Activated T-cell treated with anti-CD3 and anti-CD28 coated beads for 4 hours (primary cell): Measurements from ENCODE around the gene SMYD3.

Experiments used
- DNase-seq: peaks from one replicate; pipeline ENCODE4 v3.0.0-alpha.2; 2020

Gene SMYD3

DNA sequence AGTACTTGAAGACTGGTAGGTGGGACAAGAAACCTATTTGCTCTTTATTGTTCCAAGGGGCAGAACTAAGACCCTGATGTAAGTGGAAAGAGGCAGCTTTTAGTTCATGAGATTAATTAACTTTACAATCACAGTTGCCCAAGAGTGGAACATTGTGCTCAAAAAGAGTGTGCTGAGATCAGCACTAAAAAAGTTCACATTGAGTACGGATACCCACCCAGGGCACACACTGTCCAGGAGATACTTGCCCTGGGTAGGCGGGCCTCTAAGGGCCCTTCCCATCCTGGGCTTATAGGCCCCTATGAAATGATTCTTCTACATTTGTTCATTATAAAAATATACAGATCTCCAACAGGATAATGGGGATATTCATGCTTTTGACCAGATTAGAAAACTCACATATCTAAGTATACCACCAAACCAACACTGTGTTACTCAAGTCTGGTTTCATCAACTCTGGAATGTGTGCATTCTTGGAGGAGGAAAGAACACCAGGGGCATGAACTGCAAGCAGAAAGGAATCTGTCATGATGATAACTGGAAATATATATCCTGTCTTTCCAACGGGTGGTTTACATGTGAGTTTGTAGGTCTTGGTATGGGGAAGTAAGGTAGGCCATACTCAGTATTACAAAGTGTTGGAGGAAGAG is 626.2 kb downstream of the SMYD3 start:
- no peak for DNase-seq

DNA sequence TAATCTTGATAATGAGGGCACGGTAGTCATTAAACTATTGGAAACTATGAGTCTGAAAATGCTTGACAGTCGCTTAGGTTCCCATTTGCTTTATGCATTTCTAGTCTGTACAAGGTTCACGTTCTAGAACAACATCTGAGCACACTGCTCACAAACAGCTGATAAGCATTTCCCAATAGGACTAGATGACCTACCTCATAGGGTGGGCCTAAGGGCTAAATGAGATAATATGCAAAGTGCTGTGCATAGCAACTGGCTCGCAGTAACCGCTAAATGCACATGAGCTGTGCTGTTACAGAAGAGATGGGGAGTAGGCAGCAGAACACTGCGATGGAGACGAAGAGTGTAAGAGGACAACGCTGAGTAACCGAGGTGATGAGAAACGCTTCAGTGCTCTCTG is 628.0 kb downstream of the SMYD3 start:
- DNase-seq: no peak

GRCh38 chr1:245878585-245878984 is 628.5 kb downstream of the SMYD3 start:
- DNase-seq: no peak

GRCh38 chr1:245877976-245878375 is 629.1 kb downstream of the SMYD3 start:
- DNase-seq: no peak

DNA sequence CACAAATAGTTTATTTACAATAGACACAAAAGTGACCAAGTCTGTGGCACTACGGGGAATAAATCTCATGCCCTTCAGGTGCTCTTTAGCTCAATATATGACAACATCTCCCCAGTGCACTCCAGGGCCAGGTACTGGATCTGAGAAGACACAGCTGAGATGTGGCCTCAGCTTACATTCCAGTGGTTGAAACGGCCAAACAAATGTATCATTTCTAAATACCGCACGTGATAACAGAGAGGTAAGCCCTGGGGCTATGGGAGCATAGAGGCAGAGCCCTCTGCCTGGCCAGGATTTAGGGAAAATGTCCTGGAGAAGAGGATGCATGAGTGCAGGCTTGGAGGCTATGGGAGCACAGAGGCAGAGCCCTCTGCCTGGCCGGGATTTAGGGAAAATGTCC is 630.5 kb downstream of the SMYD3 start:
- DNase-seq: no peak

DNA sequence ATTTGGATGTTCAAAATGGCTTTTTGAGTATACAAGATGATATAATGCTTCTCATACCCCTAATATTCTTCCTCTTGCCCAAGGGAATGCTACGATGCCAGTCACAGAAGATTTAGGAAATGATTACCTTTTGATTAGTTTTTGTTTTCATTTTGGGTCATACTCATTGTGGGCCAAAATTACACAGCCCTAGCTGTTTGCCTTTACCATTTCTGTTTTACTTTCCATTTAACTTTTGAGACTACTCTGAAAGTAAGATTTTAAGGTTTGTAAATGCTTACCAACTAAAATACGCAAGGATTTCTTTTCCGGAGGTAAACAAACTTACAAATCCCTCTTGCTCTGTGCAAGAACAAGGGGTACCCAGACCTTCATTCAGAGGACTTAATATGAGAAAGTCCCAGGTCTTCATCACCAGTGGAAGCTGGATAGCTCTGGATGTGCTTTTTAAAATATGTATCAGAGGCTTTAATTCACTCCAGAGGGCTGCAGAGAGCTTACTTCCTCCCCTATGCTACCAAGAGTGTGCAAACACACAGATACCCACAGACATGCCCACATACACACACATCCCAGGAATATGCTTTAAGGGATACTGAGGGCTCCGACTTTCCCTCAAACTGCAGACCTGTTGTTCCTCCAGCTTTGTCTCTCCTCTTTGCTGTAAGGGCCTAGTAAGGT is 631.4 kb downstream of the SMYD3 start:
- DNase-seq: no peak

DNA sequence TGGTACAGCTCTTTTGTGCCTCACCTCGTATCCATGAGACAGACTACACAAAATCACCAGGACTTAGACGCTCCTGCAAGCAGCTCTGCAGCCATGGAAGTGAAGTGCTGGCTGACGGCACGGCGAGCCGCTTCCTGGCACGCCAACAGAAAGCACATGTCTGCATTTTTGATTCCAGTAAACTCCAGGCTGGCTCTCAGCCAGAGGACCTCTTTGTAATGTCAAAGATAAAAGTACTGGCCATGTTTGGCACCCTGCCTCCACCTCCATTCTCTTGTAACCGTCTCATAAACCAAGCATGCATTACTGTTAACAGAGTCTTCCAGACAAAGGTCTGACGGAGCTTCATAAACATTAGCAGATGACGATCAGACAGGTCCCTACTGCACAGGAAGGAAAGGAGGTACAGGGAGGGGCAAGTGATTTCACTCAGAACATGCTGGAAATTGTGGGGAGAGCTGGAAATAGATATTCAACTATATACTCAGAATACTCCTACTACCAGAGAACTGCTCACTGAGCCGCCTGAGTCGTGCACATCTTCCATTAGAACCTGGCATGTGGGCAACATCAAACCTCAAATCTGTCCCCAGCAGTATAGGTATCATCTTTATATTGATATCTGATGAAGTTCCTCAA is 632.0 kb downstream of the SMYD3 start:
- DNase-seq: no peak

GRCh38 chr1:245873883-245874671 is 633.0 kb downstream of the SMYD3 start:
- no peak for DNase-seq

GRCh38 chr1:245873068-245873467 is 634.0 kb downstream of the SMYD3 start:
- no peak for DNase-seq

- DNase-seq: no peak
Measured at GRCh38 chr1:245872475-245872874, 634.6 kb downstream of the SMYD3 start.

- DNase-seq: no peak
Measured at GRCh38 chr1:245871915-245872314, 635.2 kb downstream of the SMYD3 start.

DNA sequence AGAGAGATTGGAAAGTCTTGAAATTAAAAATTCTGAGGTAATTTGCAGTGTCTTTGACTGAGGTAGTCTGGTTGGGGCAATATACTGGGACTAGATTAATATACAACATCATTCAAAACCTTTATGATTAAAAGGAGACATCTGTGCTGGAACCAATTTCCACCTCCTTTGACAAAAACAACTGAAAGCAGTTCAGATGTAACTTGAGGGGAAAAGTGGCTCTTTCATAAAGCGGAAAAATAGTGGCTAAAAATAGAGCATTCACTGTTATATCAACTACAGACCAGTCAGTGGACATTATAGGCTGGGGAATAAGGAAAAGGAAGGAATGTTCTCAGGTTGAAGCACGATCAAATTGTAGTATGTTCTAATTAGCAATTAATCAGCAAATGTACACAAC is 635.9 kb downstream of the SMYD3 start:
- DNase-seq: no peak

GRCh38 chr1:245870698-245871097 is 636.4 kb downstream of the SMYD3 start:
- no peak for DNase-seq

DNA sequence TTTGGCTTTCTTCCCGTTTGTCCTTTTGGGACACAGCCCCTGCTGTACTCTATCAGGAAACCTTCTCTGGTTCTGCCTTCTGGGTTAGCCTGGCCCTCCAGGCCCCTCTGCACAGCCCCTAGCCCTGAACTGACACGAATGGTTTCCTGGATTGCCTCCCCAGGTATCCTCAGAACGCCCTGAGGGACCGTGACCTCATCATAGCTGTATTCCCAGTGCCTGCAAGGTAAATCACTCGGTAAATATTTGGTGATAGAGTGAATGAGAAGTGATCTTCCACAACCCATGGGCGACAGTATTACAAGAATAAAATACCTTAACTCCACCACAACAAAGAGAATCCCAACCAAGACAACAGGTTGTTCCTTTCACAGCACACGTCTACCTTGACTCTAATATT is 637.2 kb downstream of the SMYD3 start:
- DNase-seq: no peak

DNA sequence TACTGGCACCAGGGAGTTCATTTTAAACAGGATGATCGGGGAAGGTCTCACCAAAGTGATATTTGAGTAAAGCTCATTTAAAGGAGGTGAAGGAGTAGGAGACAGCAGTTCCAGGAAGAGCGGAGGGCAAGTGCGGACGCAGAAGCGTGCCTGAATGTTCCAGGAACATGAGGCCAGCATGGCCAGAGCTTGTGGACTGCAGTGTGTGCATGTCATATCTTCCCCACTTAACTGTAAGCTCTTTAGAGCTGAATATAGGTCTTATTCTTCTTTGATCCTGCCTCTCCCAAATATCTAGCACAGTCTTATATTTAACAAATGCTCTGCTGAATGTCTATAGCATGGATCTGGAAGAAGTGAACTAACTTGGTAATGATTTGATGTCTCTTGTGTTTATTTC is 639.3 kb downstream of the SMYD3 start:
- DNase-seq: no peak

- no peak for DNase-seq
Measured at GRCh38 chr1:245864872-245865271, 642.2 kb downstream of the SMYD3 start.

DNA sequence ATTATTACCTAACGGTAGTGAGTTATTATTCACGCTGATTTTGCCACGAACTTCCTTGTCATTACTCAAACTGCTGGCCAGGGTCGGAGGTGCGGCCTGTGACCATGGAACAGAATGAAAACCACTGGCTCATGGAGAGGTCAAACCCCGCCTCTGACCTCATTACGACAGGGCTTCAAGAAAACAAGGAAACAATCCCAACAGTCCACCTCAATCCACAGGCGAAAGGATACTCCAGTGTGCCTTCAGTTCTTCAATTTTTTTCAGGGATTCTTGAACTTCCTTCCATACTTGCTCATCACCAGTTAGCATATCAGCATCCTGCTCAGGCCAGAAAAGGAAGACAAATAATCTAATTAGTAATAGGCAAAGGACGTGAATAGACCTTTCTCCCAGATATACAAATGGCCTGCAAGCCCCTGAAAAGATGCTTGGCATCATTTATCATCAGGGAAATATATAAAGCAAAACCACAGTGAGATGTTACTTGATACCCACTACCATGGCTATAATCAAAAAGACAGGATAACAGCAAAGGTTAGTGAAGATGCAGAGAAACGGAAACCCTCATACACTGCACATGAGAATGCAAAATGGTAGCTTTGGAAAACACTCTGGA is 643.4 kb downstream of the SMYD3 start:
- DNase-seq: no peak

DNA sequence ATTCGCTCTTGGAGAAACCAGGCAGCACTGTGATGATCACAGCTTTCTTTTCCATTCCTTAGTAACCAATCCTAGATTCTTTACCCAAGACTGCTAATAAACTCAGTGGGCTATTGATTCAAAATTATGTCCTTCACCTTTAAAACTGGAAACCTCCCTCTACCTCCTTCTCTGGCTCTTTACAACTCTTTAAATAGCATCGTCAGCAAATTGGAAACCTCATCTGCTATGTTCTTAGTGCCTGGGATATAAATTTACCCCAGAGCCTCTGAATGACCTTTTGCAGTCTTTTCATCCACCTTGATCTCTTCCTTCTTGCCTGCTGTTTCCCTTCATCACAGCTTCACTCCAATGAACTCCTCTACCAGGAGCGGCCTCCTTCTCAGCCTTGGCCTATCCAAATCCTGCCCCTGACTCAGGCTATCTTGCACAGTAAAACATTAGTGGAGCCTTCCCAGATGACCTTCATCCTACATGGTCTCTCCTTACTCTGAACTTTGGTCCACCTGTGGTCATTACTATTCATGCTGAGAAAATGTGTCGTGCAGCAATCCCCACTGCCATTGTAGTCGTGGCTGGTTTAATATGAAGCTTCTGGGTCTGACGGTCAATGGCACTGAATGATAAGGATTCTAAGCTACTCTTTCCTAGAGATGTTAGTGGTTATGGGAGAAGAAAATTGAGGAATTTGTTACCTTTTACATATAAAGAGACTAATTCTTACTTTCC is 644.1 kb downstream of the SMYD3 start:
- DNase-seq: no peak

DNA sequence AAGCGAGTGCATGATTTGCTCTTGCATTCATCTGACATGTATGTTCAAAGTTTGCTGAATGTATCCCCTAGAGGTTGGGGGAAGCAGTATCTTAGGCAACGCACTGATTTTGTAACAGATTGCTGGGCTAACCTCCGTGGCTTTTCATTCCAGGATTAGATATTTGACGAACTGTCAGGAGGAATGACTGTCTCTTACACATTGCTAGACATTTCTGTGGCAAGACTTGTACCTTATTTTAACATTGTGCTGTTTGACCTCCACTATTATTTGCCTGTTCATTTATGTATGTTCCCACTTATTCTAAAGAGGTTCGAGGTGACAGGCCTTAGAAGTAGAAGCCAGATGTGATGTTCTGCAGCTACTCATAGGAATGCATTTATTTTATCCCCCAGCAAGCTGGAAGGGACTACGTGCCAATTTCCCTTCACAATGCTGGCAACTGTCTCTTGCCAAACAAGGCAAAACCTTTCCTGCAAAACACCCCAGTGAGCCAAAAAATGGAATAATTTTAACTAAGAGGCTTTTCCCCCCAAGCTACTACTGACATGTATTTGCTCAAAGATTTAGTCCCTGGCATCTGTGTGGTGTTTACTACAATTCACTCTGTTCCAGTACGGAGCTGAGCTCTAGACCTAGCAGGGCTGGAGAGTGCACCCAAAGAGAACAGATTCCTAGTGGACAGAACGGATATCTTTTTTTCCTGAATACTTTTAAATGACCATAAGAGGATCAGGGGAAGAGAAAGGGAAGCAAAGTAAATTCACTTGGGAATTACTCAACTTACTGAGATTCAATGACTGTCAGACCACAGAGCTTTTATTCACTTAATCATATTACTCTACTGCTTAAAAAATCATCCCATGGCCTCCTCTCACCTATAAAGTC is 646.2 kb downstream of the SMYD3 start:
- DNase-seq: no peak

DNA sequence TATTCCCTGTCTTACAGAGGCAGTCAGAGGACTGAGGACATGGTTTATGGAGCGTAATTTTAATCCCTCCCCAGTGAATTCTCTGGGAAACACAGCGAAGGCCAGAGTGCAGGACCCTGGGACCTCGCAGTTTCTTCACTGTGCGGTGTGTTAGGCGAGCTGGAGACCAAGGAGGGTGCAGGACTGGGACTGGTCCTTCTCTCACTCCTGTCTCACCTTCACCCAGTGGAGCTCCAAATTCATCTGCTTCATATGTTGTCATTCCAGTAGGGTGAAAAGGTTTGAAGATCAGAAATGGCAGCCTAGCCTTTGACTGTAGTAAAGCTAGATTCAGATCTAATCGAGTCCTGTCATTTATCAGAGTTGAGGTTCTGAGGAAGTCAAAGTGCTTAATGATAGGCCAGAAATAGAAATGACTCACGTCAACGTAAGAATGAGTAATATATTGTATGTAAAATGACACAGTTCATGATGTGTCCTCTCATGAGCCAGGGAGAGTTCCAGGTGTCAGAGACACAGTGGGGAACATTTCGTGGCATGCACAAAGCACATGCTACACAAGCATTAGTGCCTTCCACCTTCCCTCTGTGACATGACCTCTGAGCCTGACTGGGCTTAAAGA is 647.5 kb downstream of the SMYD3 start:
- no peak for DNase-seq
